Measurements from ENCODE around the gene AFMID. TPM values are rescaled to one million over a fixed set of nuclear protein-coding genes. Genes with fewer than 3 reads are reported as not detected.

Gene AFMID
- total RNA-seq, 1 donor from 2014 or later, result 15.4 TPM

- no peaks in the 10 kb centered on the region for H3K27me3 Mint-ChIP-seq
- no peak for TF ChIP-seq CTCF (IDR thresholded peaks at IDR 0.05)
- ATAC-seq (ENCODE audit: low read depth) (peak; percentile 73), DNase-seq (peak; percentile 79)
- intact Hi-C loops (cut with micrococcal nuclease), result loop anchor here (1.0 to 5.0 kb wide), 3 partner anchors 22 to 122 kb away; partner anchors contain the start of genes BIRC5 and TMC8
- peaks cover 47% of the 10 kb centered on the region for H3K4me1 Mint-ChIP-seq
- H3K27ac Mint-ChIP-seq, result peak overlapping the region; percentile 51
- ChIA-PET CTCF (interaction anchor here (1.5 kb wide), 1 partner anchor 168 kb away, joined by 4 read pairs; no protein-coding TSS in a partner anchor), POLR2A (interaction anchor here (0.7 to 2.9 kb wide), 6 partner anchors 12 to 296 kb away, joined by 3 to 13 read pairs (median 4); partner anchors contain the start of gene TNRC6C)
- no peaks in the 10 kb centered on the region for H3K36me3 Mint-ChIP-seq (ENCODE audit: low read depth)
- H3K9me3 Mint-ChIP-seq, result no peaks in the 10 kb centered on the region
- peak overlapping the region; percentile 82 for H3K4me3 Mint-ChIP-seq
These were observed 66.9 kb downstream of the AFMID start for GRCh38 chr17:78253946-78254672.

- Mint-ChIP-seq H3K36me3 (ENCODE audit: low read depth) (no peaks in the 10 kb centered on the region), H3K4me3 (peak overlapping the region; percentile 48), H3K4me1 (peaks cover 47% of the 10 kb centered on the region), H3K9me3 (no peaks in the 10 kb centered on the region), H3K27ac (no peak overlapping the region), H3K27me3 (no peaks in the 10 kb centered on the region)
- CTCF ChIA-PET, result interaction anchor here (0.5 to 1.1 kb wide), 3 partner anchors 9 to 167 kb away, joined by 3 read pairs; no protein-coding TSS in a partner anchor
- no peak for ATAC-seq (ENCODE audit: low read depth)
- no peak for DNase-seq
- no peak for TF ChIP-seq CTCF (IDR thresholded peaks at IDR 0.05)
- POLR2A ChIA-PET, result interaction anchor here (0.7 to 1.6 kb wide), 9 partner anchors 40 to 297 kb away, joined by 3 to 8 read pairs (median 3); partner anchors contain the start of genes SOCS3 and TNRC6C
- intact Hi-C loops (cut with micrococcal nuclease), result no loop called here
These were observed 68.0 kb downstream of the AFMID start for GRCh38 chr17:78255029-78255656.

- no peaks in the 10 kb centered on the region for H3K27me3 Mint-ChIP-seq
- no peak for TF ChIP-seq CTCF (IDR thresholded peaks at IDR 0.05)
- ChIA-PET POLR2A (interaction anchor here (0.8 to 1.6 kb wide), 6 partner anchors 9 to 298 kb away, joined by 3 to 8 read pairs (median 3); partner anchors contain the start of genes SOCS3 and TNRC6C), CTCF (interaction anchor here (0.7 to 2.2 kb wide), 3 partner anchors 104 to 166 kb away, joined by 3 to 5 read pairs (median 3); no protein-coding TSS in a partner anchor)
- no peaks in the 10 kb centered on the region for H3K9me3 Mint-ChIP-seq
- intact Hi-C loops (cut with micrococcal nuclease), result no loop called here
- H3K36me3 Mint-ChIP-seq (ENCODE audit: low read depth), result no peaks in the 10 kb centered on the region
- H3K27ac Mint-ChIP-seq, result no peak overlapping the region
- H3K4me3 Mint-ChIP-seq, result no peak overlapping the region
- ATAC-seq (ENCODE audit: low read depth), result no peak
- peaks cover 43% of the 10 kb centered on the region for H3K4me1 Mint-ChIP-seq
- DNase-seq, result no peak
These were observed 69.0 kb downstream of the AFMID start for GRCh38 chr17:78255953-78256706.

GRCh38 chr17:78256707-78257591, 69.8 kb downstream of the AFMID start:
- POLR2A ChIA-PET, result interaction anchor here (1.0 to 1.5 kb wide), 6 partner anchors 10 to 146 kb away, joined by 3 to 11 read pairs (median 3); partner anchors contain the start of gene SOCS3
- no peaks in the 10 kb centered on the region for H3K36me3 Mint-ChIP-seq (ENCODE audit: low read depth)

More at GRCh38 chr17:78256707-78257591, 69.8 kb downstream of the AFMID start:
- intact Hi-C loops (cut with micrococcal nuclease), result no loop called here
- Mint-ChIP-seq H3K27ac (no peak overlapping the region), H3K9me3 (no peaks in the 10 kb centered on the region), H3K27me3 (no peaks in the 10 kb centered on the region), H3K4me1 (peaks cover 34% of the 10 kb centered on the region), H3K4me3 (no peak overlapping the region)
- DNase-seq (no peak), ATAC-seq (ENCODE audit: low read depth) (no peak)
- CTCF ChIA-PET, result interaction anchor here (1.7 to 2.2 kb wide), 2 partner anchors 103 to 165 kb away, joined by 3 to 5 read pairs; partner anchors contain the start of gene SOCS3
- TF ChIP-seq CTCF (IDR thresholded peaks at IDR 0.05), result no peak

Other genes with a start within 250 kb of the AFMID start
- 14.4 and 24.6 TPM in 2 replicates for gene TNRC6C, start 228.7 kb upstream of the AFMID start, total RNA-seq
- 746 and 896 TPM in 2 replicates for gene TMC6, start 58.6 kb upstream of the AFMID start, total RNA-seq
- gene TMC8, start 56.6 kb upstream of the AFMID start, total RNA-seq, result 166 and 181 TPM in 2 replicates
- gene C17orf99, start 41.0 kb upstream of the AFMID start, total RNA-seq, result 5.2 and 7.1 TPM in 2 replicates
- 636 and 647 TPM in 2 replicates for gene SYNGR2, start 18.8 kb upstream of the AFMID start, total RNA-seq
- 3.8 TPM in 2 replicates for gene TK1, start 310 bp upstream of the AFMID start, total RNA-seq
- 0.81 and 1.0 TPM in 2 replicates for gene BIRC5, start 26.9 kb downstream of the AFMID start, total RNA-seq
- gene TMEM235, start 44.3 kb downstream of the AFMID start, total RNA-seq, result not detected in 2 replicates
- gene SOCS3, start 172.7 kb downstream of the AFMID start, total RNA-seq, result 79.9 and 80.9 TPM in 2 replicates
- gene PGS1, start 191.3 kb downstream of the AFMID start, total RNA-seq, result 55.2 and 76.1 TPM in 2 replicates